Mesenchymal stem cell (in vitro differentiated cells and primary cell): ENCODE results near the gene STIMATE.
A peak's percentile ranks its signal among the peaks of the same experiment; 100 is the strongest.

ENCODE experiments used
- DNase-seq: peaks from one replicate; pipeline ENCODE4 v3.0.0-alpha.2; 2013
- H2AFZ ChIP-seq: one replicate; pipeline ENCODE4 v1.6.1; 2013; ENCODE audit warnings: low read depth, mild to moderate bottlenecking, control low read depth, inconsistent platforms, low read length, moderate library complexity
- H2AK5ac ChIP-seq: 2 replicates; pipeline ENCODE4 v1.6.1; 2013; ENCODE audit warnings: low read length, moderate library complexity, mild to moderate bottlenecking, inconsistent platforms; ENCODE audit not compliant: severe bottlenecking
- H2BK120ac ChIP-seq: one replicate; pipeline ENCODE4 v1.6.1; 2013; ENCODE audit warnings: low read depth, mild to moderate bottlenecking, inconsistent platforms, low read length, moderate library complexity
- H2BK12ac ChIP-seq, 2 experiments: one replicate each; pipeline ENCODE4 v1.6.1; 2013; ENCODE audit warnings: inconsistent platforms in 2 of 2, low read length in 2 of 2, mild to moderate bottlenecking in 2 of 2, moderate library complexity in 2 of 2, control low read depth in 1 of 2
- H2BK15ac ChIP-seq: one replicate; pipeline ENCODE4 v1.6.1; 2013; ENCODE audit warnings: mild to moderate bottlenecking, low read depth, inconsistent platforms; ENCODE audit not compliant: poor library complexity, severe bottlenecking
- H2BK5ac ChIP-seq: 2 replicates; pipeline ENCODE4 v1.6.1; 2013; ENCODE audit warnings: low read depth, mild to moderate bottlenecking, low read length, control low read depth, inconsistent platforms; ENCODE audit not compliant: poor library complexity, severe bottlenecking
- H3K14ac ChIP-seq, 2 experiments: one replicate each; pipeline ENCODE4 v1.6.1; 2013; ENCODE audit warnings: inconsistent platforms in 2 of 2, low read length in 2 of 2, control low read depth in 1 of 2, mild to moderate bottlenecking in 1 of 2, moderate library complexity in 1 of 2
- H3K18ac ChIP-seq, 2 experiments: one replicate each; pipeline ENCODE4 v1.6.1; 2013; ENCODE audit warnings: inconsistent platforms in 2 of 2, low read length in 2 of 2, control low read depth in 1 of 2, low read depth in 1 of 2, mild to moderate bottlenecking in 1 of 2
- H3K23ac ChIP-seq, 2 experiments: one replicate each; pipeline ENCODE4 v1.6.1; 2013; ENCODE audit warnings: inconsistent platforms in 2 of 2, low read length in 2 of 2, mild to moderate bottlenecking in 2 of 2, moderate library complexity in 2 of 2, control low read depth in 1 of 2
- H3K27ac ChIP-seq: 2 replicates; pipeline ENCODE4 v1.5.1; 2013; ENCODE audit warnings: mild to moderate bottlenecking, moderate library complexity, low read length, control low read depth, inconsistent platforms; ENCODE audit not compliant: poor library complexity, severe bottlenecking
- H3K27me3 ChIP-seq, 2 experiments: 2 replicates each; pipeline versions ENCODE4 v1.6.1 to v1.7.0; 2013; ENCODE audit warnings: low read length in 2 of 2, mild to moderate bottlenecking in 2 of 2, moderate library complexity in 2 of 2, control low read depth in 1 of 2, inconsistent platforms in 1 of 2; ENCODE audit not compliant: control insufficient read depth in 1 of 2, insufficient read depth in 1 of 2
- H3K36me3 ChIP-seq, 2 experiments: 2 replicates each; pipeline versions ENCODE4 v1.6.1 to v1.7.0; 2013; ENCODE audit warnings: low read length in 2 of 2, control low read depth in 1 of 2, inconsistent platforms in 1 of 2, low read depth in 1 of 2, mild to moderate bottlenecking in 1 of 2; ENCODE audit not compliant: insufficient read depth in 2 of 2, control insufficient read depth in 1 of 2
- H3K4ac ChIP-seq, 2 experiments: one replicate each; pipeline ENCODE4 v1.6.1; 2013; ENCODE audit warnings: inconsistent platforms in 2 of 2, low read length in 2 of 2, mild to moderate bottlenecking in 2 of 2, moderate library complexity in 2 of 2, control low read depth in 1 of 2, low read depth in 1 of 2
- H3K4me1 ChIP-seq: 2 replicates; pipeline ENCODE4 v1.6.1; 2013; ENCODE audit warnings: low read depth, low read length, control low read depth; ENCODE audit not compliant: control insufficient read depth, insufficient read depth
- H3K4me2 ChIP-seq: 2 replicates; pipeline ENCODE4 v1.6.1; 2013; ENCODE audit warnings: low read length, mild to moderate bottlenecking, inconsistent platforms; ENCODE audit not compliant: poor library complexity, severe bottlenecking
- H3K4me3 ChIP-seq, 2 experiments: 2 replicates each; pipeline versions ENCODE4 v1.5.1 to v1.7.0; 2013; ENCODE audit warnings: low read length in 2 of 2, mild to moderate bottlenecking in 2 of 2, control low read depth in 1 of 2, low read depth in 1 of 2; ENCODE audit not compliant: insufficient read depth in 1 of 2
- H3K79me1 ChIP-seq: replicated peaks from 2 replicates; pipeline ENCODE4 v1.6.1; 2013; ENCODE audit warnings: mild to moderate bottlenecking, control low read depth, low read length, inconsistent platforms; ENCODE audit not compliant: poor library complexity, severe bottlenecking
- H3K9ac ChIP-seq: 2 replicates; pipeline ENCODE4 v1.7.0; 2013; ENCODE audit warnings: mild to moderate bottlenecking, low read length, moderate library complexity
- H3K9me3 ChIP-seq: 2 replicates; pipeline ENCODE4 v1.7.0; 2013; ENCODE audit warnings: mild to moderate bottlenecking, low read length; ENCODE audit not compliant: control insufficient read depth
- H4K8ac ChIP-seq: one replicate; pipeline ENCODE4 v1.6.1; 2013; ENCODE audit warnings: inconsistent platforms, mild to moderate bottlenecking, low read length, moderate library complexity
- H4K91ac ChIP-seq: one replicate; pipeline ENCODE4 v1.6.1; 2013; ENCODE audit warnings: mild to moderate bottlenecking, low read length, inconsistent platforms
- WGBS: methylation state at CpG from one replicate; pipeline ENCODE4 v1.1.7; 2013; ENCODE audit warnings: mixed read lengths; 5-methylcytosine and 5-hydroxymethylcytosine counted together

STIMATE gene

DNA sequence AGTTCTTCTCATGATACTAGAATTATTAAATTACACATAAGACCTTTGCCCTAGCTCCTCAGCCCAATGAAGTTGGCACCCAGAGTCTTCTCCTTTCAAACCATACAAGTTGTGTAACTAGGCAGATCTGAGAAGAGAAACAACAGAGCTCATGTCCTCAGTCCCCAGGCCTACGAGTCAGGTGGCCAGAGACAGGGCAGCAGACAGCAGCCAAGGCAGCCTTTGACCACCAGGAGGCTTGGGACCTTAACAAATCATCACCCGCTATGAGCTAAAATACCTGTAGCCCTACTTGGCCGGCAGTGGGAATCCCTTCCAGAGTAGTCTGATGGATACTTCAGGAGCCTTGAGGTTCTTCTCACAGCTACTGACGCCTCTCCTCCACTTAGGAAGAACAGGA is 18.3 kb downstream of the STIMATE start:
- Histone ChIP-seq H3K4me2 (no peak overlapping the region), H3K9ac (no peak overlapping the region), H3K27ac (no peak overlapping the region), H4K8ac (no peak overlapping the region), H3K27me3 (no peaks in the 10 kb centered on the region), H3K36me3 (peaks cover 9 to 13% of the 10 kb centered on the region in 2 experiments), H2BK12ac (no peak overlapping the region), H2BK120ac (no peak overlapping the region), H3K23ac (no peak overlapping the region), H2AFZ (no peak overlapping the region), H3K9me3 (no peaks in the 10 kb centered on the region), H2BK5ac (no peak overlapping the region), H3K14ac (no peak overlapping the region), H4K91ac (no peak overlapping the region), H3K18ac (no peak overlapping the region), H3K79me1 (peaks cover 34% of the 10 kb centered on the region), H2BK15ac (no peak overlapping the region), H3K4me1 (peaks cover 2% of the 10 kb centered on the region), H3K4ac (no peak overlapping the region), H3K4me3 (no peak overlapping the region), H2AK5ac (no peak overlapping the region)
- 98% methylated on average over 4 of the region's 4 CpGs for WGBS
- DNase-seq: no peak

- no peaks in the 10 kb centered on the region for H3K9me3 ChIP-seq
- H3K9ac ChIP-seq: no peak overlapping the region
- no peak overlapping the region for H3K14ac ChIP-seq
- no peaks in the 10 kb centered on the region for H3K27me3 ChIP-seq
- no peak overlapping the region for H3K4me3 ChIP-seq
- H2BK12ac ChIP-seq: no peak overlapping the region
- H2AK5ac ChIP-seq: no peak overlapping the region
- no peak overlapping the region for H3K4me2 ChIP-seq
- no peak overlapping the region for H3K4ac ChIP-seq
- peaks cover 9 to 13% of the 10 kb centered on the region in 2 experiments for H3K36me3 ChIP-seq
- no peak overlapping the region for H2BK5ac ChIP-seq
- H3K23ac ChIP-seq: no peak overlapping the region
- H2BK15ac ChIP-seq: no peak overlapping the region
- H3K4me1 ChIP-seq: peaks cover 2% of the 10 kb centered on the region
- H2AFZ ChIP-seq: no peak overlapping the region
- H3K27ac ChIP-seq: no peak overlapping the region
- H3K18ac ChIP-seq: no peak overlapping the region
- WGBS: 95% methylated on average over 3 of the region's 3 CpGs
- peak overlapping the region; percentile 44 for H4K91ac ChIP-seq
- DNase-seq: no peak
- H4K8ac ChIP-seq: no peak overlapping the region
- H2BK120ac ChIP-seq: no peak overlapping the region
- peaks cover 35% of the 10 kb centered on the region for H3K79me1 ChIP-seq
These were observed 20.3 kb downstream of the STIMATE start for GRCh38 chr3:52877085-52877484.

- H3K18ac ChIP-seq: no peak overlapping the region
- H3K4me2 ChIP-seq: no peak overlapping the region
- H3K9me3 ChIP-seq: no peaks in the 10 kb centered on the region
- no peaks in the 10 kb centered on the region for H3K27me3 ChIP-seq
- no peak overlapping the region for H2BK5ac ChIP-seq
- peaks cover 45% of the 10 kb centered on the region for H3K79me1 ChIP-seq
- no peak overlapping the region for H2BK15ac ChIP-seq
- H3K23ac ChIP-seq: peak overlapping the region in 1 of 2 experiments; percentile 73
- H2AFZ ChIP-seq: no peak overlapping the region
- no peak overlapping the region for H2BK120ac ChIP-seq
- H4K91ac ChIP-seq: no peak overlapping the region
- no peak overlapping the region for H2AK5ac ChIP-seq
- H3K4me1 ChIP-seq: peaks cover 2% of the 10 kb centered on the region
- no peak for DNase-seq
- H2BK12ac ChIP-seq: no peak overlapping the region
- no peak overlapping the region for H3K9ac ChIP-seq
- WGBS: 92% methylated on average over 6 of the region's 9 CpGs
- H4K8ac ChIP-seq: no peak overlapping the region
- peaks cover 10 to 13% of the 10 kb centered on the region in 2 experiments for H3K36me3 ChIP-seq
- no peak overlapping the region for H3K4ac ChIP-seq
- no peak overlapping the region for H3K27ac ChIP-seq
- no peak overlapping the region for H3K14ac ChIP-seq
- H3K4me3 ChIP-seq: no peak overlapping the region
These were observed 22.3 kb downstream of the STIMATE start for GRCh38 chr3:52874864-52875587.

GRCh38 chr3:52874160-52874701 is 23.1 kb downstream of the STIMATE start:
- H2BK12ac ChIP-seq: no peak overlapping the region
- H3K79me1 ChIP-seq: peaks cover 46% of the 10 kb centered on the region
- H3K4me3 ChIP-seq: peak overlapping the region in 1 of 2 experiments; percentile 6
- no peak overlapping the region for H3K23ac ChIP-seq
- H3K4ac ChIP-seq: no peak overlapping the region
- no peak for DNase-seq
- no peak overlapping the region for H2BK120ac ChIP-seq
- H3K14ac ChIP-seq: no peak overlapping the region
- H4K8ac ChIP-seq: no peak overlapping the region
- H4K91ac ChIP-seq: no peak overlapping the region
- H3K4me2 ChIP-seq: no peak overlapping the region
- H3K27me3 ChIP-seq: no peaks in the 10 kb centered on the region
- H2BK5ac ChIP-seq: no peak overlapping the region
- H3K27ac ChIP-seq: no peak overlapping the region
- H3K9me3 ChIP-seq: no peaks in the 10 kb centered on the region
- H2AK5ac ChIP-seq: no peak overlapping the region
- 100% methylated on average over 3 of the region's 5 CpGs for WGBS
- peaks cover 9 to 10% of the 10 kb centered on the region in 2 experiments for H3K36me3 ChIP-seq
- H3K4me1 ChIP-seq: peaks cover 2% of the 10 kb centered on the region
- H2BK15ac ChIP-seq: no peak overlapping the region
- no peak overlapping the region for H3K18ac ChIP-seq
- H3K9ac ChIP-seq: peak overlapping the region; percentile 13
- H2AFZ ChIP-seq: no peak overlapping the region
